ENCODE results near the gene CRAT. TPM values are rescaled to one million over a fixed set of nuclear protein-coding genes. Genes with fewer than 3 reads are reported as not detected.

The CRAT gene
- total and polyA plus RNA-seq, 2 experiments from 2014 or later = 40.4 to 64.6 TPM

DNA sequence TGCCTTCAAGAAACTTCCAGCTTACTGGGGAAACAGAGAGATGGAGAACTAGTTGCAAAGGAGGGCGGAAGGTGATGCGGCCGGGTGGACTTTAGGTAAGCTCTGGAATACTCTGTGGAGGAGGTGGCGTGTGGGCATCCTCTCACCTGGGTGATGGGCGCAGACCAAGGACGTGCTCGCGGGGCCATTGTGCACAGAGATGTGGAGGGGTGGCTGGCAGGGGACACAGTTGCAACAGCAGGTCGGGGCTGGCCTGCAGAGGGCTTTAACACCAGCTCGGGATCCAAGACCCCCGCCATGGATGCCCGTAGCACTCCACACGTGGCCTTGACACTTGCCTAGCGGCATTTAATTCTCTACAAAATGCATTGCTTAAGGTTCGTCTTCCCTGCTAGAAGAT, 40.9 kb upstream of the CRAT start:
- H3K27me3 ChIP-seq = no peaks in the 10 kb centered on the region

DNA sequence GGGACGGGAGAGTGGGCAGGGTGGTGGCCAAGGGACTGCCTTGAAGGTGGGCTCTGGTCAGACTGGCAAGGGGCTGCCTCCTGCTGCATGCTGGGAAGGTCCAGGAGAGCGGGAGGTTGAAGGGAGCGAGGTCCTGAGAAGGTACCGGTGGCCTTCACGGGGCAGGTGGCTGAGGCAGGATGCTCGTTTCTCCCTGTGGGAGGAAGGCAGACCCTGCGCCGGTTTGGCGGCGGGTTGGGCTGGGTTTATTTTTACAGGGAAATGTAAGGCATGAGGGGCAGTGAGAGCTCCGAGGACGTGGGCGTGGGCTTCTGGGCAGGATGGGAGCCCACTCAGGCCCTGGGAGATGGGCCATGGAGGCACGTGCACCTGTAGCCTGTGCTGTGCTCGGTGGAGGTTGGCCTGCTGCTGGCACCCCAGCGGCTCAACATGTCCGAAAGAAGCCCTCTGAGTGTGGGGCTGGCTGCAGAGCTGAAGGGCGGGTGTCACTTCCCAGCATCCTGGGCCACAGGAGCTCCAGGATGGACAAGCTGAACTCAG, 40.1 kb upstream of the CRAT start:
- Histone ChIP-seq H3K9me3 (ENCODE audit: low read depth) (no peaks in the 10 kb centered on the region), H3K9me2 (replicated peaks; ENCODE audit: insufficient read depth) (no peaks in the 10 kb centered on the region), H3K27me3 (no peaks in the 10 kb centered on the region), H3K4me1 (ENCODE audit: insufficient read depth) (peaks cover 16% of the 10 kb centered on the region), H2AFZ (no peak overlapping the region), H3K4me3 (no peak overlapping the region), H3K4me2 (no peak overlapping the region), H3K79me2 (peaks cover 6% of the 10 kb centered on the region), H3K36me3 (replicated peaks; ENCODE audit: insufficient read depth, low read depth) (no peaks in the 10 kb centered on the region), H4K20me1 (ENCODE audit: insufficient read depth, poor library complexity, severe bottlenecking) (no peaks in the 10 kb centered on the region), H3K27ac (no peak overlapping the region)
- DNase-seq (ENCODE audit: low spot score) = no peak
- 92% methylated on average over 18 of the region's 18 CpGs for WGBS (ENCODE audit: low lambda C conversion rate, missing lambda C conversion rate)
- TF ChIP-seq EZH2phosphoT487 (IDR thresholded peaks at IDR 0.05; ENCODE audit: low read depth, severe bottlenecking, unreplicated experiment) (no peak), EZH2 (IDR thresholded peaks at IDR 0.05; ENCODE audit: borderline replicate concordance) (no peak)
- TF ChIP-seq, protein P1, sequence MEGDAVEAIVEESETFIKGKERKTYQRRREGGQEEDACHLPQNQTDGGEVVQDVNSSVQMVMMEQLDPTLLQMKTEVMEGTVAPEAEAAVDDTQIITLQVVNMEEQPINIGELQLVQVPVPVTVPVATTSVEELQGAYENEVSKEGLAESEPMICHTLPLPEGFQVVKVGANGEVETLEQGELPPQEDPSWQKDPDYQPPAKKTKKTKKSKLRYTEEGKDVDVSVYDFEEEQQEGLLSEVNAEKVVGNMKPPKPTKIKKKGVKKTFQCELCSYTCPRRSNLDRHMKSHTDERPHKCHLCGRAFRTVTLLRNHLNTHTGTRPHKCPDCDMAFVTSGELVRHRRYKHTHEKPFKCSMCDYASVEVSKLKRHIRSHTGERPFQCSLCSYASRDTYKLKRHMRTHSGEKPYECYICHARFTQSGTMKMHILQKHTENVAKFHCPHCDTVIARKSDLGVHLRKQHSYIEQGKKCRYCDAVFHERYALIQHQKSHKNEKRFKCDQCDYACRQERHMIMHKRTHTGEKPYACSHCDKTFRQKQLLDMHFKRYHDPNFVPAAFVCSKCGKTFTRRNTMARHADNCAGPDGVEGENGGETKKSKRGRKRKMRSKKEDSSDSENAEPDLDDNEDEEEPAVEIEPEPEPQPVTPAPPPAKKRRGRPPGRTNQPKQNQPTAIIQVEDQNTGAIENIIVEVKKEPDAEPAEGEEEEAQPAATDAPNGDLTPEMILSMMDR (IDR thresholded peaks at IDR 0.05; ENCODE audit: poor library complexity) = no peak

More for the DNA sequence above, 40.9 kb upstream of the CRAT start:
- WGBS (ENCODE audit: low lambda C conversion rate, missing lambda C conversion rate) = 93% methylated on average over 15 of the region's 15 CpGs
- no peak overlapping the region for H3K4me3 ChIP-seq
- peaks cover 6% of the 10 kb centered on the region for H3K79me2 ChIP-seq
- H2AFZ ChIP-seq = no peak overlapping the region
- no peaks in the 10 kb centered on the region for H3K9me3 ChIP-seq (ENCODE audit: low read depth)
- H3K36me3 ChIP-seq (replicated peaks; ENCODE audit: insufficient read depth, low read depth) = no peaks in the 10 kb centered on the region
- no peaks in the 10 kb centered on the region for H4K20me1 ChIP-seq (ENCODE audit: insufficient read depth, poor library complexity, severe bottlenecking)
- H3K4me2 ChIP-seq = no peak overlapping the region
- no peak for DNase-seq (ENCODE audit: low spot score)
- TF ChIP-seq, protein P1 (IDR thresholded peaks at IDR 0.05; ENCODE audit: poor library complexity) = no peak
- no peak for TF ChIP-seq EZH2 (IDR thresholded peaks at IDR 0.05; ENCODE audit: borderline replicate concordance)
- no peak for TF ChIP-seq EZH2phosphoT487 (IDR thresholded peaks at IDR 0.05; ENCODE audit: low read depth, severe bottlenecking, unreplicated experiment)
- H3K27ac ChIP-seq = no peak overlapping the region
- H3K4me1 ChIP-seq (ENCODE audit: insufficient read depth) = peaks cover 9% of the 10 kb centered on the region
- H3K9me2 ChIP-seq (replicated peaks; ENCODE audit: insufficient read depth) = no peaks in the 10 kb centered on the region

DNA sequence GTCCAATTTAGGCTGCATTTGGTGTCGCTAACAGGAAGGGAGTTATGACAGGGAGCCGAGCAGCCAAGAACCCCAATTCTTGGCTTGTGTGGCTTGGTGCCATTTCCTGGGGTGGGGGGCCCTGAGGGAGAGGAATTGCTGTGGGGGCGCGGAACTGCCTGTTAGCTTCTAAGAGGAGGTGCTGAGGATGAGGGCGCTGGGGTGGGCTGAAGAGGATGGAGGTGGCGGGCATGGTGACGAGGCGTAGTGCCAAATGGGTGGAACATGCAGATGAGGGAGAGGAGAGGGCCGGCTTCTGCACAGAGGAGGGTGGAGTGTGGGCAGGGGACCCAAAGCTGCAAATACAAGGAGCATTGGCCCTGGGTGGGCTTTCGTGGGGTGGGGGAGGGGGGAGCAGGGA, 39.5 kb upstream of the CRAT start:
- peaks cover 23% of the 10 kb centered on the region for H3K4me1 ChIP-seq (ENCODE audit: insufficient read depth)
- no peaks in the 10 kb centered on the region for H3K9me2 ChIP-seq (replicated peaks; ENCODE audit: insufficient read depth)
- no peak overlapping the region for H3K27ac ChIP-seq
- TF ChIP-seq EZH2phosphoT487 (IDR thresholded peaks at IDR 0.05; ENCODE audit: low read depth, severe bottlenecking, unreplicated experiment) = no peak
- peaks cover 9% of the 10 kb centered on the region for H3K79me2 ChIP-seq
- H3K9me3 ChIP-seq (ENCODE audit: low read depth) = no peaks in the 10 kb centered on the region
- H3K27me3 ChIP-seq = no peaks in the 10 kb centered on the region
- no peaks in the 10 kb centered on the region for H3K36me3 ChIP-seq (replicated peaks; ENCODE audit: insufficient read depth, low read depth)
- WGBS (ENCODE audit: low lambda C conversion rate, missing lambda C conversion rate) = 94% methylated on average over 8 of the region's 10 CpGs
- no peaks in the 10 kb centered on the region for H4K20me1 ChIP-seq (ENCODE audit: insufficient read depth, poor library complexity, severe bottlenecking)
- H3K4me2 ChIP-seq = no peak overlapping the region
- H3K4me3 ChIP-seq = no peak overlapping the region
- no peak overlapping the region for H2AFZ ChIP-seq
- no peak for DNase-seq (ENCODE audit: low spot score)

DNA sequence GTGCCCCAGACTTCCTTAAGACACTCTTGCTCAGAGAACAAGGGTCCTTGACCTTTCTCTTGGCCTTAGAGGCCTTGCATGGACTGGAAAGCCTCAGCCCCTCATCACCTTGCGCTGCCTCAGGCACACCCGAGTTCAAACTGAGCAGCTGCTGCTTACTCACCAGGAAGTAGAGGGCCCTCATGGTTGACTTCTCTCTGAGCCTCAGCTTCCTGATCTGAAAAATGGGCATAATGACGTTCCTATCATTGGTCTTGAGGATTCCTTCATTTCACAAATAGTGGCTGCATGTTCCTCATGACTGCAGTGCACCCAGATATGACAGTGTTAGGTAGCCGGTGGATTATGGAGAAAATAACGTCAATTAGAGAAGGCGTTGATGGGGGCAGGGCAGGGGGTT, 38.8 kb upstream of the CRAT start:
- no peak for DNase-seq (ENCODE audit: low spot score)
- Histone ChIP-seq H3K79me2 (peaks cover 15% of the 10 kb centered on the region), H4K20me1 (ENCODE audit: insufficient read depth, poor library complexity, severe bottlenecking) (no peaks in the 10 kb centered on the region), H3K36me3 (replicated peaks; ENCODE audit: insufficient read depth, low read depth) (no peaks in the 10 kb centered on the region), H3K9me2 (replicated peaks; ENCODE audit: insufficient read depth) (no peaks in the 10 kb centered on the region), H3K4me1 (ENCODE audit: insufficient read depth) (peaks cover 27% of the 10 kb centered on the region), H3K4me3 (no peak overlapping the region), H3K27ac (no peak overlapping the region), H3K4me2 (no peak overlapping the region), H2AFZ (no peak overlapping the region), H3K9me3 (ENCODE audit: low read depth) (no peaks in the 10 kb centered on the region), H3K27me3 (no peaks in the 10 kb centered on the region)
- no peak for TF ChIP-seq EZH2phosphoT487 (IDR thresholded peaks at IDR 0.05; ENCODE audit: low read depth, severe bottlenecking, unreplicated experiment)
- no peak for TF ChIP-seq EZH2 (IDR thresholded peaks at IDR 0.05; ENCODE audit: borderline replicate concordance)
- TF ChIP-seq, protein P1 (IDR thresholded peaks at IDR 0.05; ENCODE audit: poor library complexity) = no peak
- 92% methylated on average over 6 of the region's 6 CpGs for WGBS (ENCODE audit: low lambda C conversion rate, missing lambda C conversion rate)

All from hepatocyte (in vitro differentiated cells).